HL-60 (cell line): Measurements from ENCODE around the gene SERPINA1.

Experiments used
- DNase-seq, 2 experiments: peaks; one replicate each; pipeline ENCODE4 v3.0.0-alpha.2; 2010 to 2020; ENCODE audit warnings: low read depth in 1 of 2, low spot score in 1 of 2
- H3K27ac ChIP-seq: fragments of 250-450 bp; sonication (Bioruptor Pico); replicated peaks from 2 replicates; pipeline ENCODE4 v1.5.1; 2020; ENCODE audit warnings: mild to moderate bottlenecking, moderate library complexity
- H3K27me3 ChIP-seq: fragments of 250-450 bp; sonication (Bioruptor Pico); 2 replicates; pipeline ENCODE4 v1.5.1; 2021; ENCODE audit warnings: mild to moderate bottlenecking, moderate library complexity; ENCODE audit not compliant: insufficient read depth, poor library complexity, severe bottlenecking
- H3K4me3 ChIP-seq: replicated peaks from 2 replicates; pipeline ENCODE4 v1.5.1; 2011; ENCODE audit warnings: mild to moderate bottlenecking, control low read depth, low read length; ENCODE audit not compliant: insufficient read depth
- CTCF ChIP-seq: IDR thresholded peaks from one replicate; pipeline ENCODE4 v1.5.1; 2011; ENCODE audit warnings: low read length, control low read depth, inconsistent platforms; ENCODE audit not compliant: insufficient read depth
- GABPA ChIP-seq: IDR thresholded peaks from 2 replicates; pipeline ENCODE4 v1.6.1; 2012; ENCODE audit warnings: low read depth
- POLR2AphosphoS5 ChIP-seq: IDR thresholded peaks from 2 replicates; pipeline ENCODE4 v1.6.1; 2012; ENCODE audit warnings: low read depth
- REST ChIP-seq: IDR thresholded peaks from 2 replicates; pipeline ENCODE4 v1.6.1; 2012; ENCODE audit warnings: low read depth; ENCODE audit not compliant: insufficient replicate concordance
- SPI1 ChIP-seq: IDR thresholded peaks from 2 replicates; pipeline ENCODE4 v1.6.1; 2012; ENCODE audit warnings: low read depth, mild to moderate bottlenecking, borderline replicate concordance

SERPINA1 gene

GRCh38 chr14:94331462-94331861 lies 56.9 kb downstream of the SERPINA1 start:
- no peak for TF ChIP-seq SPI1
- TF ChIP-seq REST = no peak
- DNase-seq = no peak
- Histone ChIP-seq H3K27me3 (peaks cover 2% of the 10 kb centered on the region), H3K4me3 (no peak overlapping the region), H3K27ac (no peak overlapping the region)

- no peak for DNase-seq
- H3K27me3 ChIP-seq = peaks cover 2% of the 10 kb centered on the region
- no peak overlapping the region for H3K4me3 ChIP-seq
- no peak for TF ChIP-seq SPI1
- no peak for TF ChIP-seq POLR2AphosphoS5
- TF ChIP-seq REST = no peak
- TF ChIP-seq GABPA = no peak
- no peak for TF ChIP-seq CTCF
- no peak overlapping the region for H3K27ac ChIP-seq
Observed at GRCh38 chr14:94330857-94331256, 57.5 kb downstream of the SERPINA1 start.

GRCh38 chr14:94330432-94330831 lies 58.0 kb downstream of the SERPINA1 start:
- peaks cover 2% of the 10 kb centered on the region for H3K27me3 ChIP-seq
- H3K4me3 ChIP-seq = no peak overlapping the region
- no peak for TF ChIP-seq CTCF
- no peak for TF ChIP-seq SPI1
- no peak for TF ChIP-seq REST
- no peak for TF ChIP-seq GABPA
- TF ChIP-seq POLR2AphosphoS5 = no peak
- no peak overlapping the region for H3K27ac ChIP-seq
- no peak for DNase-seq

- DNase-seq = no peak
- Histone ChIP-seq H3K4me3 (no peak overlapping the region), H3K27ac (no peak overlapping the region), H3K27me3 (peaks cover 2% of the 10 kb centered on the region)
- TF ChIP-seq SPI1 (no peak), CTCF (no peak), GABPA (no peak), REST (no peak), POLR2AphosphoS5 (no peak)
Observed at GRCh38 chr14:94329857-94330256, 58.5 kb downstream of the SERPINA1 start.
